Measurements from ENCODE around the gene MALT1.

DNA sequence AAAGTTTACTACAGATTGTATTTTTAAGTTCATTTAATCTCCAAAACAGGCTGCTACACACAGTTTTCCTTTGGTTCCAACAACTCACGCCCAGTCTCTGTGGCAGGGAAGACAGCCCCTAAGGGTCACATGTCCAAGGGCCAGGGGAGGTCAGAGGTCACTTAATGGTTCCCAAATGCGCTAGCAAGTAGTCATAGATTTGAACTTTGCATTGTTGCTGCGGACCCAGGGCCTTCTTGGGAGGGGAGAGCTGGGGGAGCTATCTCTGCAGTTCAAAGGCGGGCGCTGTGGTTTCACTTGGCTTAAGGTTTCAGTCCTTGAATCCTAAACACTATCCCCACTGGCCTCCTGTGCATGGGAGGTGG lies 118.6 kb downstream of the MALT1 start:
- TF ChIP-seq, protein P1, sequence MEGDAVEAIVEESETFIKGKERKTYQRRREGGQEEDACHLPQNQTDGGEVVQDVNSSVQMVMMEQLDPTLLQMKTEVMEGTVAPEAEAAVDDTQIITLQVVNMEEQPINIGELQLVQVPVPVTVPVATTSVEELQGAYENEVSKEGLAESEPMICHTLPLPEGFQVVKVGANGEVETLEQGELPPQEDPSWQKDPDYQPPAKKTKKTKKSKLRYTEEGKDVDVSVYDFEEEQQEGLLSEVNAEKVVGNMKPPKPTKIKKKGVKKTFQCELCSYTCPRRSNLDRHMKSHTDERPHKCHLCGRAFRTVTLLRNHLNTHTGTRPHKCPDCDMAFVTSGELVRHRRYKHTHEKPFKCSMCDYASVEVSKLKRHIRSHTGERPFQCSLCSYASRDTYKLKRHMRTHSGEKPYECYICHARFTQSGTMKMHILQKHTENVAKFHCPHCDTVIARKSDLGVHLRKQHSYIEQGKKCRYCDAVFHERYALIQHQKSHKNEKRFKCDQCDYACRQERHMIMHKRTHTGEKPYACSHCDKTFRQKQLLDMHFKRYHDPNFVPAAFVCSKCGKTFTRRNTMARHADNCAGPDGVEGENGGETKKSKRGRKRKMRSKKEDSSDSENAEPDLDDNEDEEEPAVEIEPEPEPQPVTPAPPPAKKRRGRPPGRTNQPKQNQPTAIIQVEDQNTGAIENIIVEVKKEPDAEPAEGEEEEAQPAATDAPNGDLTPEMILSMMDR (IDR thresholded peaks at IDR 0.05), result no peak
- no peak for TF ChIP-seq TCF7L2 (IDR thresholded peaks at IDR 0.05; ENCODE audit: low read depth, low read length)
- TF ChIP-seq SIN3A (IDR thresholded peaks at IDR 0.05; ENCODE audit: borderline replicate concordance, insufficient read depth, low read depth, low read length), result no peak
